Measurements from ENCODE around the gene AFDN. TPM values are rescaled to one million over a fixed set of nuclear protein-coding genes. Genes with fewer than 3 reads are reported as not detected.
A peak's percentile ranks its signal among the peaks of the same experiment; 100 is the strongest.

The AFDN gene
- total RNA-seq, 1 donor from 2014 or later: 102 TPM

- Histone ChIP-seq H3K36me3 (ENCODE audit: insufficient read depth, low read length) (no peaks in the 10 kb centered on the region), H3K9me3 (ENCODE audit: insufficient read depth, low read depth, low read length) (no peaks in the 10 kb centered on the region), H3K4me3 (ENCODE audit: insufficient read depth, low read depth, low read length) (no peak overlapping the region), H4K20me1 (ENCODE audit: insufficient read depth, low read length) (no peaks in the 10 kb centered on the region), H3K4me2 (ENCODE audit: low read length) (no peak overlapping the region), H2AFZ (ENCODE audit: low read depth, low read length) (no peak overlapping the region), H3K4me1 (ENCODE audit: insufficient read depth, low read length) (no peaks in the 10 kb centered on the region), H3K27ac (ENCODE audit: low read depth, low read length) (no peak overlapping the region), H3K27me3 (ENCODE audit: insufficient read depth, low read length) (peaks cover 2% of the 10 kb centered on the region), H3K79me2 (ENCODE audit: insufficient read depth, low read length) (no peaks in the 10 kb centered on the region), H3K9ac (ENCODE audit: low read length) (no peak overlapping the region)
- TF ChIP-seq CTCF (IDR thresholded peaks at IDR 0.05; ENCODE audit: insufficient read depth, low read depth, low read length) (no peak), EZH2 (IDR thresholded peaks at IDR 0.05; ENCODE audit: insufficient read depth, low read length) (no peak)
- Mint-ChIP-seq H3K9me3 (ENCODE audit: unreplicated experiment) (peaks cover 2% of the 10 kb centered on the region), H3K4me1 (ENCODE audit: low read depth, unreplicated experiment) (peaks cover 19% of the 10 kb centered on the region), H3K4me3 (ENCODE audit: unreplicated experiment) (no peak overlapping the region), H3K36me3 (ENCODE audit: low read depth, unreplicated experiment) (no peaks in the 10 kb centered on the region), H3K27ac (ENCODE audit: unreplicated experiment) (peak overlapping the region; percentile 35), H3K27me3 (ENCODE audit: low read depth, unreplicated experiment) (peaks cover 8% of the 10 kb centered on the region)
- FAIRE-seq: no peak
- no peak for DNase-seq (ENCODE audit: low read depth)
Observed at GRCh38 chr6:167793421-167793820, 33.3 kb upstream of the AFDN start.

GRCh38 chr6:167794161-167795157, 32.3 kb upstream of the AFDN start:
- Mint-ChIP-seq H3K4me3 (ENCODE audit: unreplicated experiment) (no peak overlapping the region), H3K4me1 (ENCODE audit: low read depth, unreplicated experiment) (peaks cover 19% of the 10 kb centered on the region), H3K27ac (ENCODE audit: unreplicated experiment) (no peak overlapping the region), H3K36me3 (ENCODE audit: low read depth, unreplicated experiment) (no peaks in the 10 kb centered on the region), H3K9me3 (ENCODE audit: unreplicated experiment) (peaks cover 2% of the 10 kb centered on the region), H3K27me3 (ENCODE audit: low read depth, unreplicated experiment) (peaks cover 8% of the 10 kb centered on the region)
- no peak overlapping the region for H2AFZ ChIP-seq (ENCODE audit: low read depth, low read length)
- no peak overlapping the region for H3K4me3 ChIP-seq (ENCODE audit: insufficient read depth, low read depth, low read length)
- DNase-seq (ENCODE audit: low read depth): no peak
- H3K4me2 ChIP-seq (ENCODE audit: low read length): no peak overlapping the region
- no peaks in the 10 kb centered on the region for H3K9me3 ChIP-seq (ENCODE audit: insufficient read depth, low read depth, low read length)
- no peaks in the 10 kb centered on the region for H4K20me1 ChIP-seq (ENCODE audit: insufficient read depth, low read length)
- H3K4me1 ChIP-seq (ENCODE audit: insufficient read depth, low read length): no peaks in the 10 kb centered on the region
- no peaks in the 10 kb centered on the region for H3K36me3 ChIP-seq (ENCODE audit: insufficient read depth, low read length)
- no peak overlapping the region for H3K9ac ChIP-seq (ENCODE audit: low read length)
- TF ChIP-seq EZH2 (IDR thresholded peaks at IDR 0.05; ENCODE audit: insufficient read depth, low read length): no peak
- no peak for TF ChIP-seq CTCF (IDR thresholded peaks at IDR 0.05; ENCODE audit: insufficient read depth, low read depth, low read length)
- no peak overlapping the region for H3K27ac ChIP-seq (ENCODE audit: low read depth, low read length)
- no peaks in the 10 kb centered on the region for H3K79me2 ChIP-seq (ENCODE audit: insufficient read depth, low read length)
- FAIRE-seq: no peak
- H3K27me3 ChIP-seq (ENCODE audit: insufficient read depth, low read length): peaks cover 2% of the 10 kb centered on the region

Measured in astrocyte (in vitro differentiated cells and primary cell).